Activated naive CD8-positive, alpha-beta T cell treated with anti-CD3 and anti-CD28 coated beads, Interleukin-2, amount 50 U/mL, for 16 hours (primary cell): ENCODE measurements around the gene PMS1.
A peak's percentile ranks its signal among the peaks of the same experiment; 100 is the strongest.
"Not testable (repeated sequence)": the region's sequence is repeated elsewhere in the genome, so short reads cannot be mapped to it uniquely, and the experiment has no call there.

ENCODE experiments used
- DNase-seq: peaks from one replicate; pipeline ENCODE4 v3.0.0-alpha.2; 2020; ENCODE audit warnings: low read depth, low spot score

Gene PMS1

DNA sequence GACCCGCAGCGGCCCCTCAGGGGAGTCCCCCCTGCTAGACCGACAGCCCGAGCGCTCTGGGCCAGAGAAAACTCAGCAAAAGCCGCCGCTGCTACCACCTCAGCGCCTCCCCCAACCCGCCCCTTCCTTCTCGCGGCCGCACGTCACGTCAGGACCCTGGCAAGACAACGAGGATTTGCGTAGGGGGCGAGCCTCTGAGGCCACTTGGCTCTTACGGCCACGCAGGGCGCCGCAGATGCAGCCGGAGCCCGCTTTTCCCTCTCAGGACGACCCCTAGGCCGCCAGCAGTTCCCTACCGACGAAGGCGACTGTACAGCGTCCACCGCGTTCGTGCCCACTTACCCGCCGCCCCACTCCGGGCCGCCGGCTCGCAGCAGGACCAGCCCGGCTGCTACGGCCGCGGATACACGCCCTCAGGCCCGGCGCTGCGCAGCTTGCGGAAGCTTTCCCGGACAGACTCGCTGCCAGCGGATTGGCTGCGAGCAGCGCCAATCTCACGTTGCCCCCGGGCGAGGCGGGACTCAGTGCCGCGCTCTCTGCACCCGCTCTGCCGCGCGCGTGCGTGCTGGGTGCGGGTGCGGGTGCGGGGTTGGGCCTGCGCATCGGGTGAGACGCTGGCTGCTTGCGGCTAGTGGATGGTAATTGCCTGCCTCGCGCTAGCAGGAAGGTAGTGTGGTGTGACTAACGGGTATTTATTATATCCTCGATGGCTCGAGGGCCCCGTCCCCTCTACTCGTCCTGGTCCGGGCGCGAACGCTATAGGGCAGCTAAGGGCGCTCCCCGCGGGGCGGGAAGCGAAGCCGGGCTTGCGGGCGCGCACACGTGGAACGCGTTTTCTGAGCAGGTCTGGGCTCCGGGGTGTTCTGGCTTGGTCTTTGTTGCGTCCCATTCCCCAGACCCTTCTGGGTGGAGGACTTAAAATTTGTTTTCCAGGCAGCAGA, at the start of gene PMS1, which contains the start of gene ORMDL1:
Gene PMS1 (plus strand): TSS at position 524 of the 941 bp plus-strand sequence. CDS start 7,360 bp downstream, outside the sequence.
Gene ORMDL1 (minus strand): TSS at position 413 of the 941 bp plus-strand sequence. CDS start 1,744 bp downstream, outside the sequence.
- peak; percentile 87 for DNase-seq

DNA sequence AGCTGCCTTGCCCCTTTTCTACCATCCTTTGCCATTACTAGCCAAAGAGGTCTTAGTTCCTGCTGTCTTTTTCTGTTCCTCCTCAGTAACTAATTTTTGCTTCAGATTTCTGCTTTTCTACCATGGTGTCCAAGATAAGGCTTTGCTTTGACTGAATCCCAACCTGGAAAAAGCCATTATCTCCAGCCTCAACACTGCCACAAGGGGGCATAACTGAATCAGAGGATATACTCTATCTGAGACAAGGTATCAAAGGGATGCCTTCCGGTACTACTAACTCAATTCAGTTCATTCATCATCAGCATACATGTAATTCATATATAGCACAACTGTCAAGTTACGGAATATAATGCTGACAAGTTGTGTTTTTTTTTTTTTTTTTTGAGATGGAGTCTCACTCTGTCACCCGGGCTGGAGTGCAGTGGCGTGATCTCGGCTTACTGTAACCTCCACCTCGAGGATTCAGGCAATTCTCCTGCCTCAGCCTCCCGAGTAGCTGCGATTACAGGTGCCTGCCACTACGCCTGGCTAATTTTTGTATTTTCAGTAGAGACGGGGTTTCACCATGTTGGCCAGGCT, 33.1 kb upstream of the PMS1 start:
- DNase-seq, result no peak

DNA sequence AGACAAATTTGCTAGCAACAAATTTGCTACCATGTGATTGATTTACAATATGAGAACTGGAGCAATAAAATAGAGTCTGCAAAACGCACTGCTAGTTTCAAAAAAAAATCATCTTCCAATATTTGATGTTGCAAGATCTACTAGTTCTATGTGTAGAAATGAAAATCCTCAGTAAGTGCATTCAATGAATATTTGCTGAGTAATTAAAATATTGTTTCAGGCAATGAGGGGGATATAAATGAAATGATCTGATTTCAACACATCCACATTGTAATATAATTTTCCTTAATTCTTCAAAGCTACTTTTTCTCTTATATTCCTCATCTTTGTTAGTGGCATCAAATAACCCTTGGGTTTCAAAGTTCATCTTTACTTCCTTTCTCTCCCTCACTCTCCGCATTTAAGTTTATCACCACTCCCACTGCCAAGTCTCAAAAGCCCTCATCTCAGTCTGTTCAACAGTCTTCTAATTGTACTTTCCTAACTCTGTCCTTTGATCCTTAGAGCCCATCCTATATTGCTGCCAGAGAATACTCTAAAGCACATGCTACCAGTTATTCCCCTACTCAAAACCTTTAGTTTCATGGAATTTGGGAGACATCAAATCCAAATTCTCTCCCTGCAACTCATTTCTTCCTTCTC, 27.8 kb upstream of the PMS1 start:
- no peak for DNase-seq

DNA sequence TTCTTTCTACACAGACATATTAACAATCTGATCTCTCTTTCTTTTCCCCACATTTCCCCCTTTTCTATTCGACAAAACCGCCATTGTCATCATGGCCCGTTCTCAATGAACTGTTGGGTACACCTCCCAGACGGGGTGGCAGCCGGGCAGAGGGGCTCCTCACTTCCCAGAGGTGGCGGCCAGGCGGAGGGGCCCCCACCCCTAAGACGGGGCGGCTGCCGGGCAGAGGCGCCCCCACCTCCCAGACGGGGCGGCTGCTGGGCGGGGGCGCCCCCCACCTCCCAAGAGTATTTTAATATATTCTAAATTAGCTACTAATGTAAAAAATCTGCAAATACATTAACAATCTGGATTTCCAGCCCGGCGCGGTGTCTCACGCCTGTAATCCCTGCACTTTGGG, 24.1 kb upstream of the PMS1 start:
- not testable (repeated sequence) for DNase-seq

DNA sequence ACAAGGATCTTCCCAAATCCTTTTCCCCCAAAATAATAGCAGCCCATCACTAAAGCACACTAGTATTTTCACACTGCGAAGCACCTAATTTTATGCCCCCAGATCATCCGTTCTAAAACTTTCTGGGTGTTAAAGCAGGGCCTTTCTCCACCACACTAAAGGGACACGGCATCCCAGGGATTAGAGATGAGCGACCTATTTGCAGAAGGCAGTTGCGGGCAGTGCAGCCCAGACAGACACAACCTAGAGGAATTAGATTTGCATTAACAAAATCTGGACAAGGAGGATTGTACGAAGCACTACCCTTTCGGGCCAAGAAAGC, 22.1 kb upstream of the PMS1 start:
- no peak for DNase-seq

DNA sequence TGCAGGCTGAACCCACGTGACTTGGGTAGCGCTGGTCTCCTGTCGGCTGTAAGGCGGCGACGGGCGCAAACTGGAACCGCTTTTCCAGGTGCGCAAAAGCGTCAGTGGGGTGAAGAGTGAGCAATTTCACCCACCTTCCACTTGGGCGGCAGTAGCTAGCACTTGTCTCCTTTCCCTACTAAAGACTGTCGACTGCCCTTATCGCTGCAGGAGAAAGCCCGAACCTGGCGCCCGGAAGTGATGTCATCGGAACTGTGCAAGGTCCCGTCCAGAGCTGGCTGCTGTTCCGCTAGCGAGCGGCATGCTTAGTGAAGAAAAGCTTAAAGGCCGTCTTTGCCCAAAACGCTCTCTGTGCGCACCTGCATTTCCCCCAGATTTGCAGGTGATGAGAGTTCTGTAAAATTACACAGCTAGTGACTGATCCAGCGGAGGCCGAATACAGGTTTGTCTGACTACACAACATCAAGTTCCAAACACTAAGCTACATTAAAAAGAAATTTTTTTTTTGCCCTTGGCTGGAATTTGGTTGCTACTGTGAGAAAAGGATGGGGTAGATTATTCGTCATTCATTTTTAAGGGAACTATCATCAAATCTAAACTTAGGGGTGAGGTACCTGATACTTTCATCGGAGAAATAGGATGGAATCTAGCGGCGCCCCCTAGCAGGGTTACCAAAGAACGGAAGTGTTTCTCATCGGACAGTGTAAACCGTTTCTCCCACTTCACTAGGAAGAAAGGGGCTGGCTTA, 21.5 kb upstream of the PMS1 start, which contains the start of gene OSGEPL1:
Gene OSGEPL1 (minus strand): TSS at position 242 of the 748 bp plus-strand sequence. CDS start 1,152 bp downstream, outside the sequence.
- DNase-seq, result peak; percentile 82

DNA sequence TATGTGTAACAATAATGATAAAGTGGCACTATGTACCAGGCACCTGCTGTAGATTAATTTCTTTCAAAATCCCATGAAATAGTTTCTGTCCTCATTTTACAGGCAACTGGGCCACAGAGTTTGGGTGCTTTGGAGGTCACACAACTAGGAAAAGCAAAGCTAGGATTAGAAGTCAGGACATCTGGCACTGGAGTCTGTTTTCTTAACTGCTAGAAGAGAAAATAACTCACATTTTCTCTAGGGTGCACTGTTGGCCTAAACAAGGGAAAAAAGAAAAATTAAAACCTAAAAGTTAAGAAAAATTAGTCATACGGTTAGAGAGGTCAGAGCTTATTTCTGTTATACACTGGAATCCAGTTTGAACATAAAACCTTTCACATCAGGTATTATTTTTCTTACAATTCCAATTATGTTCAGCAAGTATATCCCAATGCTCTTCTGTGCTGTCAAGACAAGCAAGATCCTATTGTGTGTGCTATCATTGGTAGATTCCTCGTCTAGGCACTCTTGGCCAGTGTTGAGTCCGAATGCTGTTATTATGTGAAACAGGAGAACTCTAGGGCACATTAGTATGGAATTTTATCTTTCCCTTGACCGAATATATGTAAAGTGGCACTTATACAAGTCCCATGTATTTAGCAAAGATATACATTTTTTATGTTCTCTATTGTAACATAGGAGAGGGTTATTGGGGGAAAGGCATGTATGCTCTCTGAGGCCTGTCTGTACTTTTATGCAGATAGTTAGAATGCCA, 20.2 kb upstream of the PMS1 start:
- no peak for DNase-seq

DNA sequence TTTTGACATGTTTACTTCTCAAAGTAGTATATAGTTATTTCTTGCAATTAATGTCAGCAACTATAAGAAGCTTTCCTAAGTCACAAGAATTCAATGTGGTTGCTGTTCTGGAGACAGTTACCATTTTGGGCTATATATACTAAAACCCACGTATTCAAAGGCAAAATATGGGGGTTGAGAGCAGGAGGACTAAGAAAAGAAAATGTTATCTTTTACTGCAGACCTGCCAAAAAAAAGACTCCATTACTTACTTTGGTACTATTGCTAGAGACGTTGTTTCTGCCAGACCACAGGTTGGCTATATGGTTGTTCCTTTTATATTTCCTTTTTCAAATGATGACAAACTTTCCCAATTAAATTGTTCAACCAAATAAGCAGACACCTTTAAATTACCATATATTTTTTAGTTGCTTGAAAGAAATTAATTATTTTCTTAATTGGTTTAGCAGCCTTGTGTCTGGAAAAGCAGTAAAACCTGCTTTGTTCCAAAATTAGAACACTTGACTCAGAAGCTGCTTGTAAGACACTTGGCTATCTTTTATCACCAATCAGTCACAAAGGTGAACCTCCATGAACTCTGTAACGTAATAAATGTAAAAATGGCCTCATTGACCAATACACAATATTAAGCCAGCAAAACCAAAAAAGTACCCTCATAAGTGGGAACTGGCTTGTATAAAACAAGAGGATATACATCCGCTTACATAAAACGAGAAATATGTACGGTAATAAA, 13.5 kb upstream of the PMS1 start:
- DNase-seq, result no peak

DNA sequence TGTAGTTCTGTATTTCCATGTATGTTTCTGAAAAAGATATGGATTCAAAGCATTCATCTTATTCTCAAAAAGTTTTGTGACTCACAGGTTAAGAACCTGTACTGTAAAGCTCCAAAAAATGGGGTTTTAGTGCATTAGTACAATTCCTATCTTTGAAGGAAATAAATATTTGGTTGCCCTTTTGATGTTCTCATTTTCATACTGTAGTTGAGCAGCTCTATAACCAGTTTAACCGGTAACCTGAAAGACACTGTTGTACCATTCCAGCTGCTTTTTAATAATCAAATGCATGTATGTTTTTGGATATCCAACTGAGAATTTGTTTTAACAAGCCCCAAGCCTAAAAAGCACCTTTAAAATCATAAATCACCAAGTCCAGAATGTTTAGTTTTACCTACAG, 12.0 kb upstream of the PMS1 start:
- DNase-seq, result no peak

DNA sequence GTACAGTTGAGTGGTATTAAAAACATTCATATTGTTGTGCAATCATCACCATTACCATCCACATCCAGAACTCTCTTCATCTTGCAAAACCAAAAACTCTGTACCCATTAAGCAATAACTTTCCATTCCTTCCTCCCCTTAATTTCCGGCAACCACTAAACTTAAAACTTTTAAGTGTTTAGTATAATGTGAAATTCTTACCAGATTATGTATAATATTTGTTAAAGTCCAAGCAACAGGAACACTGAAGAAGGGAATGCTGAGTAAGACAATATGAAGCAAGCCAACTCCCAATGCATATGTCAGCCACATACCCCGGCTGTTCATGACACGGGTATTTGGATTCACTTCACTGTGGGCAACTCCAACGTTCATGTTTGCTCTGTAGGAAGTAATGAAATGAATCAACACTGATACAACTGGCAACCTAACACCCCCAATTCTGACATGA, 2.0 kb upstream of the PMS1 start:
- DNase-seq, result no peak

DNA sequence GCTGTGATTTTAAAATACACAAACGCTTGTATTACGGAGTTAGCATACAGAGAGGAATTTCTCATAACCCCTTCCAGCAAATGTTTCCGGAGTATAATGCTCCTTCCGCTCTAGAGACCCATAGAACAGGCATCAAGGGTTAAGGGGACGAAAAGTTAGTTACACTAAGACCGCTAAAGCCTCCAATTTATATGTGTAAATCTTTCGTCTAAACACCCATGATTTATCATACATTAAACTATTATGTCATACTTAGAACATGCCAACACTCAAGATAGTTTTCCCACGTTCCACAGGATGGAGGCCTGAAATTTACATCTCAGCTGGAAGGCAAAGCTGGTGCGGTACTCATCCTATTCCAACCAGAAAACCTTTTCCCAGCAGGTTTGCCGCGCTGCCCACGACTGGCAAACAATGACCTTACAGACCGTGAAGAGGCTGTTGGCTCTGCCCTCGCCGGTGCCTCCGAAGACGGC, 761 bp upstream of the PMS1 start:
- DNase-seq, result no peak

DNA sequence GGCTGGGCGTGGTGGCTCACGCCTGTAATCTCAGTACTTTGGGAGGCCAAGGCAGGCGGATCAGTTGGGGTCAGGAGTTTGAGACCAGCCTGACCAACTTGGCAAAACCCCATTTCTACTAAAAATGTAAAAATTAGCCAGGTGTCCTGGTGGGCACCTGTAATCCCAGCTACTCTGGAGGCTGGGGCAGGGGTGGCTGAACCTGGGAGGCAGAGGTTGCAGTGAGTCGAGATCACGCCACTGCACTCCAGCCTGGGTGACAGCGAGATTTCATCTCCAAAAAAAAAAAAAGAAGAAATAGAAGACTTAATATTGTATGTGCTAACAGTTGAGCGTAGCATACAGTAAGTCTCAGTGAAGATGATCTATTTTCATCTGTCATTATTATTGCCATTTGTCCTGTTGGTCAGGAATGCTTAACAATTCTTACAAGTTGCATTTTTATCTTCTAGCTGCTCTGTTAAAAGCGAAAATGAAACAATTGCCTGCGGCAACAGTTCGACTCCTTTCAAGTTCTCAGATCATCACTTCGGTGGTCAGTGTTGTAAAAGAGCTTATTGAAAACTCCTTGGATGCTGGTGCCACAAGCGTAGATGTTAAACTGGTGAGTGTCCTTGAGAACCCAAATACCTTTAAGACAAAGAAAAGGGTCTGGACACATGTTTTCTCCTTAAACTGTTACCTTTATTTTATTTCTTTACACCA, 7.2 kb downstream of the PMS1 start:
- no peak for DNase-seq

DNA sequence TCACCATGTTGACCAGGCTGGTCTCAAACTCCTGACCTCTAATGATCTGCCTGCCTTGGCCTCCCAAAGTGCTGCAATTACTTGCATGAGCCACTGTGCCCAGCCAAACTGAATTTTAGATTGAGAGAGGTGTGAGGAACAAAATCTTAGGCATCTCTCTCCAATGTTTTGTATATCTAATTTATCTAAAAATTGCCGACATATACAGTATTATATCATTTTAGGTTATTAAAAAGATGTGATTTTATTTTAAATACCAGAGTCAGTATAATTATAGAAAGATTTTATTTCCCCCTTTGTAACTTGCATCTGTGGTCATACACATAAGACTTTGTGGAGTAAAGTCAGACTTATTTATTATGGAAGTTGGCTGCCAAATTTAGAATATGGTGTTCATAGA, 10.1 kb downstream of the PMS1 start:
- no peak for DNase-seq

DNA sequence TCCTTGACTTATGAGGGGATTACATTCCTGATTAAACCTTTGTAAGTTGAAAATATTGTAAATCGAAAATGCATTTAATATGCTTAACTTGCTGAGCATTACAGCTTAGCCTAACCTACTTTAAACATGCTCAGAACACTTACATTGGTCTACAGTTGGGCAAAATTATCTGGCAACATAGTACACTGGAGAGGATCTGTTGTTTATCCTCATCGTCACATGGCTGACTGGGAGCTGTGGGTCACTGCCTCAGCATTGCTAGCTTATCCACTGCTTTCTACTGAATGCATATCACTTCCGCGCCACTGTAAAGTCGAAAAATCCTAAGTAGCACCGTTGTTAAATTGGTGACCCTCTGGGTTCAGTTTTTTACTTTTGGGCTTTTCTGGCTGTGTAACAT, 13.7 kb downstream of the PMS1 start:
- DNase-seq, result no peak

DNA sequence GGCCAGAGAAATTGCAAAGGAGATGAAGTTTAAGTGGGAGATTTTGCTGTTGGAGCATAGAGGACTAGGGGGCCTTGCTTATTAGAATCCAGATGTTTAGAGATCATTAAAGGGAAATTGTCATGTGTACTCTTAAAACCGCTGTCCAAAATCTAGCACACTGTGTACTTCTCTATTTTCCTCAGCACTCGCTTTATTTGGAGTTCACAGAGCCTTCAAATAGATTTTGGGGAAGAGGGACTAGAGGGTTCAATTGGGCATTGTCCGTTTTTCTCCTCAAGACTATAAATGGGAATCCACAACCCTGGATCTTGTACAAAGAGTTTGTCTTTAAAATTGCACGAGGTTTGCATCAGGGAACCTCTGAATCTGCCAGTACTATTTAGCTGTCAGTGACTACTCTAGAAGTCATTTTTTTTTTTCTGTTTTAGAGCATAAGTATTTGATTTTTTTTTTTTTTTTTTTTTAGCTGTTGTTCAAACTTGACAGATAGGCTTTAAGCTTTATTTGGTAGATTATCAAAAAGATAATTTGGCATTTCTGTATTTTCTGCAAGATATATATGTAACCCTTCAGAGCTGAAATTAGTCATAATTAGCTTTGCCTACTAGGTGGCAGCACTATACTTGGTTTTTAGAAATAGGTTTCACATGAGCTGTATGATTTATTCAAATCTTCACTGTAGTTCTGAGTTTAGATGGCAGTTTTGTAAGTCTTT, 14.2 kb downstream of the PMS1 start:
- no peak for DNase-seq

DNA sequence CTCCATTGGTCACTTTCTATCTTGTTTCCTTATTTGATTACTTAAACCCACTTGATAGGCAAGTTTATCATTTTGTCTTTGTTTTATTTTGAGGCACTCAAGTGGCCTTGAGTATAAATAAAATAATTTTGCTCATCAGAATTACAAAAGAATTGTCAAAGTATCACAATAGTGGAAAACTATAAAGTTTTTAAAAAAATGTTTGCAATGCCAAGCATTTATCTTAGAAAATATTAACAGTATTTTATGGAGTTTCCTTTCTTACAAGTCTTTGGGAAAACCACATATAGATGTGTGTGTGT, 14.7 kb downstream of the PMS1 start:
- no peak for DNase-seq

DNA sequence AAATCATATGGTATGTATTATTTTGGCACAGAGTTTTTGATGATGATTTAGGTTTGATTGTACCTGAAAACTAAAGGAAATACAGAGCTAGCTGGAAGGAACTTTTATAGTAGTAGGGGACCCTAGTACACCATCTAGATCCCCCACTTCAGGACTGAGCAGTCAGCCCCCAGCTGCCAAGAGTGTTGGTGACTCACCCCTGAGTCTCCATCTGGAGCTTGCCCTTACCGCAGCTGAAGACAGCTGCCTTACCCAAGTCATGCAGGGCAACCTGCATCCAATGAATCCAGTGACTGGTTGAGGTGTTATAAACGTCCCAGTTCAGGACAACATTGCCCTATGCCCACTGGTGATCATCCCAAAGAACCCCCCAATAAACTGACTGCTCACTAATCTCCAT, 15.3 kb downstream of the PMS1 start:
- no peak for DNase-seq

DNA sequence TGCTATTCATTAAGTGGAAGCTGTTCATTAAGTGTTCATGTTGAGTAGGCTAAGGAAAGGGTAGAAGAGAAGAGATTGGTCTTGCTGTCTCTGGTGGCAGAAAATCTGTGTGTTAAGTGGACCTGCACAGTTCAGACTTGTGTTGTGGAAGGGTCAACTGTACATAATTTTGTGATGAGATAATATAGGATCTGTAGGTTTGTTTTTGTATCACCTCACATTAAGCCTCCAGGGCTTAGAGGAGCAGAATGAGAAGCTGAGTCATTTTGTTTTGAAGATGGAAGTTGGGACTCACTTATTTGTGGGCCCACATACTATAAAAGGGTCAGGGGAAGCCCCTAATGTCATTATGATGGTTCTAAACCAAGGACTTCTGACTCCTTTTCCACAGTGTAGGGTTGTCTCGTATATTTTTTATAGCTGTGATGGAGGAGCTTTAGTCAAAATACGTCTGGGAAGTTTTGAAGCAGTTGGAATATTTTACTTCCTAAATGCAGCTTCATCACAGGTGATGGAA, 18.2 kb downstream of the PMS1 start:
- no peak for DNase-seq

DNA sequence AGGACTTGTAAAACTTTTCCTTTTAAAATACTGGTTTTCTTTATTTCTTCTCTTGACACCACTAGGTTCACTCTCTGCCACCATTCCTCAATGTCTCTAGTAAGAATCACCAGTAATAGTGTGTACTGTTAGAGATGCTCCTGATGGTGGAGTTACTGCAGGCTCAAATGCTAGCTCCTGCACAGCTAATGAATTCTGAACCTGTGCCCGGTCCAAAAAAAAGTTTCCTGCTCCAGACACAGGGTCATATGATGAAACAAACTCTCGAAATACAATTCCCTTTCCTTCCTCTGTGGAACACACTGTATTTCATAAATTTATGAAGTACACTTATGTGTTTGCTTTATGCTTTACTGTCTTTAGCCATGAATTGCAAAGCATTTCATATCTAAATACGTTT, 19.2 kb downstream of the PMS1 start:
- no peak for DNase-seq
